Measurements from ENCODE around the gene RNF222. TPM values are rescaled to one million over a fixed set of nuclear protein-coding genes. Genes with fewer than 3 reads are reported as not detected.

RNF222 gene
- total RNA-seq, 1 donor from 2014 or later = under 0.01 TPM

GRCh38 chr17:8430966-8431365 is 33.3 kb upstream of the RNF222 start:
- DNase-seq (ENCODE audit: low read depth) (no peak), FAIRE-seq (no peak)
- Histone ChIP-seq H3K36me3 (ENCODE audit: control insufficient read depth, insufficient read depth, low read length) (no peaks in the 10 kb centered on the region), H3K27me3 (ENCODE audit: control insufficient read depth, insufficient read depth, low read length) (no peaks in the 10 kb centered on the region), H3K4me3 (ENCODE audit: low read depth, low read length) (no peak overlapping the region)
- TF ChIP-seq, protein P1, sequence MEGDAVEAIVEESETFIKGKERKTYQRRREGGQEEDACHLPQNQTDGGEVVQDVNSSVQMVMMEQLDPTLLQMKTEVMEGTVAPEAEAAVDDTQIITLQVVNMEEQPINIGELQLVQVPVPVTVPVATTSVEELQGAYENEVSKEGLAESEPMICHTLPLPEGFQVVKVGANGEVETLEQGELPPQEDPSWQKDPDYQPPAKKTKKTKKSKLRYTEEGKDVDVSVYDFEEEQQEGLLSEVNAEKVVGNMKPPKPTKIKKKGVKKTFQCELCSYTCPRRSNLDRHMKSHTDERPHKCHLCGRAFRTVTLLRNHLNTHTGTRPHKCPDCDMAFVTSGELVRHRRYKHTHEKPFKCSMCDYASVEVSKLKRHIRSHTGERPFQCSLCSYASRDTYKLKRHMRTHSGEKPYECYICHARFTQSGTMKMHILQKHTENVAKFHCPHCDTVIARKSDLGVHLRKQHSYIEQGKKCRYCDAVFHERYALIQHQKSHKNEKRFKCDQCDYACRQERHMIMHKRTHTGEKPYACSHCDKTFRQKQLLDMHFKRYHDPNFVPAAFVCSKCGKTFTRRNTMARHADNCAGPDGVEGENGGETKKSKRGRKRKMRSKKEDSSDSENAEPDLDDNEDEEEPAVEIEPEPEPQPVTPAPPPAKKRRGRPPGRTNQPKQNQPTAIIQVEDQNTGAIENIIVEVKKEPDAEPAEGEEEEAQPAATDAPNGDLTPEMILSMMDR (IDR thresholded peaks at IDR 0.05; ENCODE audit: insufficient read depth, low read length, severe bottlenecking) = no peak

- no peak for DNase-seq (ENCODE audit: low read depth)
- TF ChIP-seq, protein P1 (IDR thresholded peaks at IDR 0.05; ENCODE audit: insufficient read depth, low read length, severe bottlenecking) = no peak
- Histone ChIP-seq H3K4me3 (ENCODE audit: low read depth, low read length) (no peak overlapping the region), H3K36me3 (ENCODE audit: control insufficient read depth, insufficient read depth, low read length) (no peaks in the 10 kb centered on the region), H3K27me3 (ENCODE audit: control insufficient read depth, insufficient read depth, low read length) (no peaks in the 10 kb centered on the region)
- FAIRE-seq = no peak
Observed at GRCh38 chr17:8426802-8427201, 29.2 kb upstream of the RNF222 start.

DNA sequence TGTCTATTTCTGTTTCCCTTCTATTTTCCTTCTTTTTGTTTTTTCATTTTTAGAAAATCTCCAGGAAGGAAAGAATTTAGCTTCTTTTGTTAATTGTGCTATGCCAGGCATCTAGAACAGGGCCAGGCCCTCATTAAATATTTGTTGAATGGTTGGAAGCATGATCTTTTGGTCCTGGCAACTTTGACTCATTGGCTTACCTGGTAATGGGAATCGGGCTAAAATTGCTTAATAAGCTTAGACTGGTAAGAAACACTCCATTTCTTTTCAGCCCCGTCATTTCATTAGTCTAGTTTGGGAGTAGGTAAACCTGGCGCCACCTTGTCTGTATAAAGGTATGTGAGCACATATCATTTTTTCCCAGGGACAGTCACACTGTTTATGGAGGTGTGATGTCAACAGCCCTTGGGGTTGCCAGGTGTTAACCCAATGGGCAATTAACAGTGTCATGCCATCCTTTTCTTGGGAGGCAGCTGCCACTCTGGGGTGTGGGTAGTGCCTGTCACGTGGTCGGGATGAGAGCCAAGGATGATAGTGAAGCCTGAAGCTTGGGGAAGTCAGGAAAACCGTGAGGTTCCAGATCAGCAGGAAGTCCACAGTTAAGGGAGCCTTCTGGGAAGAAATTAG is 28.6 kb upstream of the RNF222 start:
- DNase-seq (ENCODE audit: low read depth) (peak; percentile 16), FAIRE-seq (no peak)
- TF ChIP-seq, protein P1 (IDR thresholded peaks at IDR 0.05; ENCODE audit: insufficient read depth, low read length, severe bottlenecking) = no peak

GRCh38 chr17:8421571-8421970 is 23.9 kb upstream of the RNF222 start:
- Histone ChIP-seq H3K4me3 (ENCODE audit: low read depth, low read length) (no peak overlapping the region), H3K27me3 (ENCODE audit: control insufficient read depth, insufficient read depth, low read length) (no peaks in the 10 kb centered on the region), H3K36me3 (ENCODE audit: control insufficient read depth, insufficient read depth, low read length) (no peaks in the 10 kb centered on the region)
- FAIRE-seq = peak; percentile 32
- DNase-seq (ENCODE audit: low read depth) = peak; percentile 67
- TF ChIP-seq, protein P1 (IDR thresholded peaks at IDR 0.05; ENCODE audit: insufficient read depth, low read length, severe bottlenecking) = no peak

More for the DNA sequence above, 28.6 kb upstream of the RNF222 start:
- Histone ChIP-seq H3K4me3 (ENCODE audit: low read depth, low read length) (no peak overlapping the region), H3K27me3 (ENCODE audit: control insufficient read depth, insufficient read depth, low read length) (no peaks in the 10 kb centered on the region), H3K36me3 (ENCODE audit: control insufficient read depth, insufficient read depth, low read length) (no peaks in the 10 kb centered on the region)

DNA sequence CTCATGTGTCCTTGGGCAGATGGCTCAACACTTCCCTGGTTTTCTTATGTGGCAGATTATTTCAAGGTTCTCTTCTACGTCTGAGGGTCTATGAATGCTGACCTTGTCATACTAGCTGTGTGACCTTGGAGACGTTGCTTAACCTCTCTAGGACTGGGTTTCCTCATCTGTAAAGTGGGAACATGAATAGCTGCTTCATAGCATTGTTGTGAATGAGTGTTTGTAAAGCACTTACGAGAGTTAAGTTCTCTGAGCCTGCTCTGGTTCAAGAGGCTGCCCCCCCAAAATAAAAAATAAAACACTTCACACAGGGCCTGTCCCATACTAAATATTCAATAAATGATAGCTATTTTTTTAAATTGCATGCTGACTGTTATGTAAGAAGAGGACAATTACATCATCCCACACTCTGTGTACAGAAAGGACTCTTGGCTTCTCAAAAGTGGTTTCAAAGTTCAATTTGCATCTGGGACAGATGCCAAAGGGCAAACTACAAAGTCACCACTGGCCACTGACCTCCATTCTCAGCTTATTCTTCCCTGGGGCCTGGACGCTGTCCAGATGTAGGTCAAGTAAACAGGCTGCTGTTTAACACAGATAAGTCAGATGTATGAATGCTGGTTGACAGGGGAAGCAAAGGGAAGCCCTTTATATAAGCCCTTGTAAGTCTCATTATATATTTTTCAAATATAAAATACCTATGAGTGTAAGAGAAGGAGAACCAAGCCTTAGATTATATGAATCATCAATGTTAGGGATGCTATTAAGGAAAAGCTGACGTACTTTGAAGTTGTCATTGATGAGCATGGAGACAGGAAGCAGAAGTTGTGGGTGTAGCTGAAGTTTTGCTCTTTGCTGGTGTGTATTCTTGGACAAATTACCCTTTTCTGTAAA is 22.7 kb upstream of the RNF222 start:
- FAIRE-seq (no peak), DNase-seq (ENCODE audit: low read depth) (peak; percentile 11)
- no peak overlapping the region for H3K4me3 ChIP-seq (ENCODE audit: low read depth, low read length)
- no peaks in the 10 kb centered on the region for H3K27me3 ChIP-seq (ENCODE audit: control insufficient read depth, insufficient read depth, low read length)
- TF ChIP-seq, protein P1 (IDR thresholded peaks at IDR 0.05; ENCODE audit: insufficient read depth, low read length, severe bottlenecking) = no peak
- no peaks in the 10 kb centered on the region for H3K36me3 ChIP-seq (ENCODE audit: control insufficient read depth, insufficient read depth, low read length)
